Superior temporal gyrus (tissue), 1 donor: ENCODE measurements around the gene MESP2.

Source experiments
- DNase-seq: peaks from one replicate; pipeline ENCODE4 v3.0.0-alpha.2; 2016; ENCODE audit errors: extremely low spot score

MESP2 gene

DNA sequence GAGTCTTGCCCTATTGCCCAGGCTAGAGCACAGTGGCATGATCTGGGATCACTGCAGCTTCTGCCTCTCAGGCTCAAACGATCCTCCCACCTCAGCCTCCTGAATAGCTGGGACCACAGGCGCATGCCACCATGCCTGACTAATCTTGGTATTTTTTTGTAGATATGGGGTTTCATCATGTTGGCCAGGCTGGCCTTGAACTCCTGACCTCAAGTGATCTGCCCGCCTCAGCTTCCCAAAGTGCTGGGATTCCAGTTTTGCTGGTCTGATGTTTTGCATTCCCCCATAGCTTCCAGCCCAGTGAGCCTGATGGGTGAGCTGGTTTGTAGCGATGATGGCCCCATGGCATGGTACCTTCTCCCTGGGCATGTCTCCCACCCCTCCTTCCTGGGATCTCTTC, 20.4 kb upstream of the MESP2 start:
- DNase-seq: no peak

DNA sequence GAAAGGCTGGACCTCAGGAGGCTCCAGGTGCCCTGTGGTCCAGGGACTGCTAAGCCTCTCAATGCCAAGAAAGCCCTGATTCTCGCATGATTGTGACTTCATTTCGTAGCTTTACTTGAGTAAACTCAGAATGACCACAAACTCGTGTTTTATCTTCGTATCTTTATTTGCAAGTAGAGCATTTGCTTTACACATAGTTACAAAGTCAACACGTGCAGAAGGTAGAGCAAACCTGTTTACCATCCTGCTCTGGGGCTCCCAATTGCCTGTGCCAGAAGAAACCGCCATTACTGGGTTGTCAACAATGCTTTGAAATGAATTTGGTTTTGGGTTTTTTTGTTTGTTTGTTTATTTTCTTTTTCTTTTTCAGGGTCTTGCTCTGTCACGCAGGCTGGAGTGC, 19.2 kb upstream of the MESP2 start:
- no peak for DNase-seq

GRCh38 chr15:89758283-89758682, 17.8 kb upstream of the MESP2 start:
- DNase-seq: no peak

GRCh38 chr15:89758981-89759380, 17.2 kb upstream of the MESP2 start:
- DNase-seq: no peak

DNA sequence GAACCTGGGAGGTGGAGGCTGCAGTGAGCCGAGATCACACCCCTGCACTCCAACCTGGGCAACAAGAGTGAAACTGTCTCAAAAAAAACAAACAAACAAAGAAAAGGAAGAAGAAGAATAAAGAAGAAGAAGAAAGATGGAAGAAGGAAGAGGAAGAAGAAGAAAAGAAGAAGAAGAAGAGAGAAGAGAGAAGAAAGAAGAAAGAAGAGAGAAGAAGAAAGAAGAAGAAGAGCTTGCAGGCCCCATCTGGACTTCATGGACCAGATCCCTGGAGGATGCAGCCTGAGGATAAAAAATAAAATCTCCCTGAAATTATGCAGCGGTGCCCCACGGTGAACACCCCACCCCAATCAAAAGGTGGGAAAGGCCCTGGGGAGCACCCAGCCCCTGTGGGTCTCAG, 16.3 kb upstream of the MESP2 start:
- no peak for DNase-seq

GRCh38 chr15:89760303-89761008, 15.7 kb upstream of the MESP2 start:
- peak; percentile 85 for DNase-seq

- DNase-seq: no peak
These were observed 14.9 kb upstream of the MESP2 start for GRCh38 chr15:89761009-89761831.

- no peak for DNase-seq
These were observed 14.2 kb upstream of the MESP2 start for GRCh38 chr15:89761929-89762328.

- no peak for DNase-seq
These were observed 10.4 kb upstream of the MESP2 start for GRCh38 chr15:89765694-89766093.

DNA sequence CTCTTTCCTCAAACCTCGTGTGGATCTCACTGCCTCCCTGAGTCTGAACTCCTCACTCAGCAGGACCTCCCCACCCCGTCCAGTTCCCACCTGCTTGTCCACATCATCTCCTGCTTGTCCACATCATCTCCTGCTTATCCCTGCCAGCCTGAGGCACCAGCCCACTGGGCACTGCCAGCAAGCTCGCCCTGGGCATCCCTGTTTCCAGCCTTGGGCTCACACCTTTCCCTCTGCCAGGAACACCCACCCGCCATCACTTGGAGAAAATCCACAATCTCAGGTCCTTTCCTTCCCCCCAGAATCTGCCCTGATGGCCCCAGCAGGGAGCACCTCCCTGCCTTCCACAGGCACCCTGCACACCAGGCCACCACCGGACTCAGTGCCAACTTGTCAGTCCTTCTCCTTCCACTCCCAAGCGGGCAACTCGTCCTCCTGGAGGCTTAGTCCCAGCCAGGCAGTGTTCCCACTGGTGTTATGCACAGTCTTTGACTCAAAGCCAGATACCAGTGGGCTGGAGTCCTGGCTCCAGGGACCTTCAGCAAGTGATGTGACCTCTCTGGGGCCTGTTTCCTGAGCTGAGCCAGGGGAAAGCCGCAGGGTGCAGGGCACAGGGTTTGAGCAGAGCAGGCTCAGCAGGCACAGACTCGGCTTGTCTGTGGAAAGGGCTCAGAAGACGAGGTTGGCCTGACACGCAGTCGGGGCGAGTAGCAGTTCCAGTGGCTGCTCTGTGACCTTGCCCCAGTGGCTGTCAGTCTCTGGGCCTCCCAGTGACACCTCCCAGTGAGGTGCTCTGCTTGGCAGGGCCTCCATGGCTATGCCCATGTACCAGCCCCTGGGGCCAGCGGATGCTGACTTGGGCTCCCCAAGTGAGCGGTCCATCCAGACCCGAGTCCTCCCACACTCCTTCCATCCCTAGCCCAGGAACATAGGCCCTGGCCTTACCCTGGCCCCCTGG, 9.5 kb upstream of the MESP2 start:
- no peak for DNase-seq

- DNase-seq: no peak
These were observed 8.7 kb upstream of the MESP2 start for GRCh38 chr15:89767411-89767915.

GRCh38 chr15:89768071-89768500, 8.0 kb upstream of the MESP2 start:
- DNase-seq: no peak

DNA sequence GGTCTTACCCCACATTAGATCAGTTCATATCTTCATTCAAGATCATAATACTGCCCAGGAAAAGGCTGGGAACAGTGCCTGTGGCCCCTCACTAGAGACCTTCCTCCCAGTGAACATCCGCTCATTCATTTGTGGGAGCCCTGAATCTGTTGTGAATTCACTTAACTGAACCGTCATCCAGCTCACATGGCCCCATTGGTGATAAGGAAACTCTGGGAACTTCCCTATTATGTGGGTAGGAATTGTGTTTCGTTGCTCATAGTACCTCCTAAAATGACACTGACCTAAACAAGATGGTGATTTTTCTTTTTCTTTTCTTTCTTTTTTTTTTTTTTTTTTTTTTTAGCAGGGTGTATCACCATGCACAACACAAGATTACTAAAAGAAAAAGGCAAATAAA, 6.8 kb upstream of the MESP2 start:
- DNase-seq: no peak

- DNase-seq: no peak
These were observed 6.1 kb upstream of the MESP2 start for GRCh38 chr15:89770041-89770440.

- no peak for DNase-seq
These were observed 3.1 kb upstream of the MESP2 start for GRCh38 chr15:89772932-89773583.

DNA sequence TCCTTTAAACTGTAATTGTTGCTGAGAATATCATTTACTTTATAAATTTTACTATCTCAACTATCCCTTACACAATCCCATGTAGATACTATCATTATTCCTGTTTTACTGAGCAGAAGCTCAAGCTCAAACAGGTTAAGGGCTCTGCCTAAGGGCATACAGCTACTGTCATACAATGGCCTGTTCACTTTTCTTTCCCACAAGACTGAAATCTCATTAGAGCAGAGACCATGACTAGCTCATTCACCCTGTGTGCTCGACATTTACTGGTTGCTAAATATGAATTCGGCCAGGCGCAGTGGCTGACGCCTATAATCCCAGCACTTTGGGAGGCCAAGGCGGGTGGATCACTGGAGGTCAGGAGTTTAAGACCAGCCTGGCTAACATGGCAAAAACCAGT, 1.6 kb upstream of the MESP2 start:
- no peak for DNase-seq

DNA sequence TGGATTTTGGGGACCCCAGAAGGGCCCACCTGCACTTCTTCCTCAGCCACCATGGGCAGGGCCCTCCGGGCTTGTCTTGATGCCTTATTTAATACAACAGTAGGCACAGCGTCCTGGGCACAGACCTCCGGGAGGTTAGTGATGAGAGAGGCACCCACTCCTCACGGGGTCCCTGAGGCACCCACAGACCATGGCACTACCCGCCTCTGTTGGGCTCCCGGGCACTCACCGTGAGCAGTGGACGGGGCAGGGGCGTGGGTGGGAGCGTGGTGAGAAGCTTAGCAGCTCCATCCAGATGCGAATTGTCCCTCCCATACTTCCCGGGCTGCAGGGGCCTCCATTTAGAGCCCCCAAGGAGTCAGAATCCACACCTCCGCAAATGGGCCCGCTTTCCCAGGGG, 317 bp upstream of the MESP2 start:
- DNase-seq: no peak

GRCh38 chr15:89777073-89777751, 1.1 kb downstream of the MESP2 start:
- DNase-seq: no peak

GRCh38 chr15:89777782-89778380, 1.7 kb downstream of the MESP2 start:
- DNase-seq: peak; percentile 17

- DNase-seq: no peak
These were observed 2.7 kb downstream of the MESP2 start for GRCh38 chr15:89778861-89779260.
